ENCODE results near the gene ANKRD66. TPM values are rescaled to one million over a fixed set of nuclear protein-coding genes. Genes with fewer than 3 reads are reported as not detected.

ANKRD66 gene
- polyA plus RNA-seq, 1 donor (not counting 4 experiments of a cell fraction or from before 2014, with no cell fraction given) = not detected

DNA sequence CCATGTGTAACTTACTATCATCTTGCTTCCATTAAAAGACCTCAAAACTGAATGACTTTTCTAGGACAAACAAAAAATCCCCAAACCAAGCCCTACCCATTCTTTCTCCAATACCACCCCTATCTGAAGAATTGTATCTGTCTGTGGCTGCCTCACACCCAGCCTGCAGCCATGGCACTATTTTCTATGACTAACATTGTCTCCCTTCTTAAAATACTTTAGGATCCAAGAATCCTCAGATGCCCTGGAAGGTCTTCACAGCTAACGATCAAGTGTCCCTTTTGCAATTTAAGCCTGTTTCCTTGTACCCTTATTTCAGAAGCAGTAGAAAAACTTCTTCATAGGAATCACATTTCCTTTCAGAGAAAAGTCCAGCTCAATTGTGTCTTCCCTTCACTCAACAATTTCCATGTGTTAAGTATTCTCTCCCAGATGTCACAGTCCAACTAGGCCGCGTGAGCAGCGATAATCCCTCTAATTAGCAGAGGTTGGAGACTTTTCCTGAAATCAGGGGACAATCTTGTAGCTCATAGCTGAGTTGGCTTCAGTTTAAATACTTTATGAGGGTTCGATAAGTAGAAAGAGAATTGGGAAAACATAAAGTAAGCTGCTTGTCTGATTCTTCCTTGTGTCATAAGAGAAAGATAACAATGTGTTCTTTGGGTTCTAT lies 41.3 kb downstream of the ANKRD66 start:
- TF ChIP-seq EZH2 (IDR thresholded peaks at IDR 0.05; ENCODE audit: low read length) = no peak
- TF ChIP-seq, protein P1, sequence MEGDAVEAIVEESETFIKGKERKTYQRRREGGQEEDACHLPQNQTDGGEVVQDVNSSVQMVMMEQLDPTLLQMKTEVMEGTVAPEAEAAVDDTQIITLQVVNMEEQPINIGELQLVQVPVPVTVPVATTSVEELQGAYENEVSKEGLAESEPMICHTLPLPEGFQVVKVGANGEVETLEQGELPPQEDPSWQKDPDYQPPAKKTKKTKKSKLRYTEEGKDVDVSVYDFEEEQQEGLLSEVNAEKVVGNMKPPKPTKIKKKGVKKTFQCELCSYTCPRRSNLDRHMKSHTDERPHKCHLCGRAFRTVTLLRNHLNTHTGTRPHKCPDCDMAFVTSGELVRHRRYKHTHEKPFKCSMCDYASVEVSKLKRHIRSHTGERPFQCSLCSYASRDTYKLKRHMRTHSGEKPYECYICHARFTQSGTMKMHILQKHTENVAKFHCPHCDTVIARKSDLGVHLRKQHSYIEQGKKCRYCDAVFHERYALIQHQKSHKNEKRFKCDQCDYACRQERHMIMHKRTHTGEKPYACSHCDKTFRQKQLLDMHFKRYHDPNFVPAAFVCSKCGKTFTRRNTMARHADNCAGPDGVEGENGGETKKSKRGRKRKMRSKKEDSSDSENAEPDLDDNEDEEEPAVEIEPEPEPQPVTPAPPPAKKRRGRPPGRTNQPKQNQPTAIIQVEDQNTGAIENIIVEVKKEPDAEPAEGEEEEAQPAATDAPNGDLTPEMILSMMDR (optimal IDR thresholded peaks at IDR 0.05 in 1 of 3, IDR thresholded peaks at IDR 0.05 in 1 of 3, conservative IDR thresholded peaks at IDR 0.05 in 1 of 3; ENCODE audit: extremely low read depth in 1 of 3, insufficient read depth in 2 of 3, low read length in 3 of 3) = no peak
- H3K27me3 ChIP-seq (ENCODE audit: control insufficient read depth, extremely low read depth, insufficient read depth, low read length) = no peaks in the 10 kb centered on the region
- no peak overlapping the region for H3K9ac ChIP-seq (ENCODE audit: control insufficient read depth, extremely low read depth, insufficient read depth, low read length)
- no peaks in the 10 kb centered on the region for H3K36me3 ChIP-seq (ENCODE audit: control insufficient read depth in 2 of 2, extremely low read depth in 1 of 2, insufficient read depth in 2 of 2, low read length in 2 of 2)
- H4K20me1 ChIP-seq (ENCODE audit: control insufficient read depth, extremely low read depth, insufficient read depth, low read length) = no peaks in the 10 kb centered on the region
- no peak for DNase-seq (ENCODE audit: low read depth, low spot score)
- no peak for FAIRE-seq
- H3K9me1 ChIP-seq (ENCODE audit: control insufficient read depth, extremely low read depth, insufficient read depth, low read length) = no peaks in the 10 kb centered on the region
- no peaks in the 10 kb centered on the region for H3K9me3 ChIP-seq (ENCODE audit: control insufficient read depth, low read depth, low read length)
- no peaks in the 10 kb centered on the region for H3K4me1 ChIP-seq (ENCODE audit: control insufficient read depth, extremely low read depth, insufficient read depth, low read length)
- H3K4me3 ChIP-seq (ENCODE audit: control insufficient read depth in 2 of 3, extremely low read depth in 1 of 3, insufficient read depth in 2 of 3, low read depth in 1 of 3, low read length in 3 of 3) = no peak overlapping the region
- H3K4me2 ChIP-seq (ENCODE audit: control insufficient read depth, extremely low read depth, insufficient read depth, low read depth, low read length) = no peak overlapping the region
- no peak overlapping the region for H2AFZ ChIP-seq (ENCODE audit: control insufficient read depth, low read length)
- no peaks in the 10 kb centered on the region for H3K79me2 ChIP-seq (ENCODE audit: control insufficient read depth, insufficient read depth, low read length)
- dilution Hi-C loops (cut with MboI; ENCODE audit: extremely low pct_ligation_motif_present, low sequenced_read_pairs) = no loop called here
- no peak overlapping the region for H3K27ac ChIP-seq (ENCODE audit: control insufficient read depth, insufficient read depth, low read length)

DNA sequence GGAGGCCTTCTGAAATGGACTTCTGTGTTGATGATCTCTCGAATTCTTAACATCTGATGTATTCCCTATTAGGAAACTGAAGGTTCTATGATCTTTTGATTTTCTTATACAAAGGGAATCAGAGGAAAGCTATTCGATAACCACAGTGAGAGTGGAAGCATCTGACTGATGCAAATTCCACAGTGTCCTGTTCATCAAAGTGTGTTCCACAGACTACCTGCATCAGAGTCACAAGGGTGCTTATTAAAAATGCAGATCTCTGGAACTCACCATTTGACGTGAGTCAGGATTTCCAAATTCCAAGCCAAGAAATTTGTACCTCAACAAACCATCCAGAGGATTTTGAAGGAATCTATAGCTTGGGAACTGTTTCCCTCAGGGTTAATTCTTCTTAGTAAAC lies 42.1 kb downstream of the ANKRD66 start:
- Histone ChIP-seq H3K27me3 (ENCODE audit: control insufficient read depth, extremely low read depth, insufficient read depth, low read length) (no peaks in the 10 kb centered on the region), H3K36me3 (ENCODE audit: control insufficient read depth in 2 of 2, extremely low read depth in 1 of 2, insufficient read depth in 2 of 2, low read length in 2 of 2) (no peaks in the 10 kb centered on the region), H2AFZ (ENCODE audit: control insufficient read depth, low read length) (no peak overlapping the region), H3K4me3 (ENCODE audit: control insufficient read depth in 2 of 3, extremely low read depth in 1 of 3, insufficient read depth in 2 of 3, low read depth in 1 of 3, low read length in 3 of 3) (no peak overlapping the region), H3K9me3 (ENCODE audit: control insufficient read depth, low read depth, low read length) (no peaks in the 10 kb centered on the region), H4K20me1 (ENCODE audit: control insufficient read depth, extremely low read depth, insufficient read depth, low read length) (no peaks in the 10 kb centered on the region), H3K79me2 (ENCODE audit: control insufficient read depth, insufficient read depth, low read length) (no peaks in the 10 kb centered on the region), H3K27ac (ENCODE audit: control insufficient read depth, insufficient read depth, low read length) (no peak overlapping the region), H3K9ac (ENCODE audit: control insufficient read depth, extremely low read depth, insufficient read depth, low read length) (no peak overlapping the region), H3K4me2 (ENCODE audit: control insufficient read depth, extremely low read depth, insufficient read depth, low read depth, low read length) (no peak overlapping the region), H3K9me1 (ENCODE audit: control insufficient read depth, extremely low read depth, insufficient read depth, low read length) (no peaks in the 10 kb centered on the region), H3K4me1 (ENCODE audit: control insufficient read depth, extremely low read depth, insufficient read depth, low read length) (no peaks in the 10 kb centered on the region)
- DNase-seq (ENCODE audit: low read depth, low spot score) = no peak
- no peak for TF ChIP-seq EZH2 (IDR thresholded peaks at IDR 0.05; ENCODE audit: low read length)
- TF ChIP-seq, protein P1 (optimal IDR thresholded peaks at IDR 0.05 in 1 of 3, IDR thresholded peaks at IDR 0.05 in 1 of 3, conservative IDR thresholded peaks at IDR 0.05 in 1 of 3; ENCODE audit: extremely low read depth in 1 of 3, insufficient read depth in 2 of 3, low read length in 3 of 3) = no peak
- peak; percentile 62 for FAIRE-seq
- dilution Hi-C loops (cut with MboI; ENCODE audit: extremely low pct_ligation_motif_present, low sequenced_read_pairs) = no loop called here

Measured in keratinocyte (primary cell).